ENCODE measurements around the gene WNT9A. TPM values are rescaled to one million over a fixed set of nuclear protein-coding genes. Genes with fewer than 3 reads are reported as not detected.
"Not testable (repeated sequence)": the region's sequence is repeated elsewhere in the genome, so short reads cannot be mapped to it uniquely, and the experiment has no call there.

The WNT9A gene
- total RNA-seq (2014; rRNA removed; shearing (Covaris generic)) = not detected in 2 replicates

- DNase-seq (ENCODE audit: low spot score) = no peak
Observed at GRCh38 chr1:227947676-227948492, at the start of gene WNT9A. TSS of gene WNT9A (minus strand) at chr1:227947932. CDS start at chr1:227947887, 45 bp downstream.

- DNase-seq (ENCODE audit: low spot score) = no peak
Observed at GRCh38 chr1:227996187-227996950, 48.6 kb upstream of the WNT9A start.

- no peak for DNase-seq (ENCODE audit: low spot score)
Observed at GRCh38 chr1:227994632-227995300, 47.0 kb upstream of the WNT9A start.

- DNase-seq (ENCODE audit: low spot score) = no peak
Observed at GRCh38 chr1:227987181-227987580, 39.4 kb upstream of the WNT9A start.

- not testable (repeated sequence) for DNase-seq (ENCODE audit: low spot score)
Observed at GRCh38 chr1:227975583-227976283, 28.0 kb upstream of the WNT9A start.

- DNase-seq (ENCODE audit: low spot score) = not testable (repeated sequence)
Observed at GRCh38 chr1:227973724-227974288, 26.1 kb upstream of the WNT9A start.

GRCh38 chr1:227972843-227973374 is 25.2 kb upstream of the WNT9A start:
- peak; percentile 19 for DNase-seq (ENCODE audit: low spot score)

GRCh38 chr1:227972283-227972679 is 24.5 kb upstream of the WNT9A start:
- not testable (repeated sequence) for DNase-seq (ENCODE audit: low spot score)

- DNase-seq (ENCODE audit: low spot score) = not testable (repeated sequence)
Observed at GRCh38 chr1:227971643-227972282, 24.0 kb upstream of the WNT9A start.

- not testable (repeated sequence) for DNase-seq (ENCODE audit: low spot score)
Observed at GRCh38 chr1:227971216-227971615, 23.5 kb upstream of the WNT9A start.

GRCh38 chr1:227970076-227970995 is 22.6 kb upstream of the WNT9A start:
- DNase-seq (ENCODE audit: low spot score) = not testable (repeated sequence)

GRCh38 chr1:227967815-227968214 is 20.1 kb upstream of the WNT9A start:
- DNase-seq (ENCODE audit: low spot score) = not testable (repeated sequence)

GRCh38 chr1:227966733-227967132 is 19.0 kb upstream of the WNT9A start:
- DNase-seq (ENCODE audit: low spot score) = not testable (repeated sequence)

- no peak for DNase-seq (ENCODE audit: low spot score)
Observed at GRCh38 chr1:227961651-227962466, 14.1 kb upstream of the WNT9A start.

GRCh38 chr1:227959325-227959860 is 11.7 kb upstream of the WNT9A start:
- DNase-seq (ENCODE audit: low spot score) = no peak

- no peak for DNase-seq (ENCODE audit: low spot score)
Observed at GRCh38 chr1:227958617-227959324, 11.0 kb upstream of the WNT9A start.

GRCh38 chr1:227955808-227956207 is 8.1 kb upstream of the WNT9A start:
- DNase-seq (ENCODE audit: low spot score) = no peak
